C4-2B (cell line): ENCODE measurements around the gene LOXL3.

Source experiments
- H3K27ac ChIP-seq: fragments of 450-650 bp; 2 replicates; pipeline ENCODE4 v1.5.1; 2017
- ZFX ChIP-seq: fragments of 450-650 bp; IDR thresholded peaks from 2 replicates; pipeline ENCODE4 v1.6.1; 2017
- TF ChIP-seq, protein P1 (sequence below): fragments of 450-650 bp; conservative IDR thresholded peaks from 2 replicates; pipeline ENCODE4 v1.5.1; 2017; ENCODE audit warnings: mild to moderate bottlenecking

The LOXL3 gene

GRCh38 chr2:74532222-74532621 lies 21.5 kb downstream of the LOXL3 start:
- no peak overlapping the region for H3K27ac ChIP-seq
- TF ChIP-seq, protein P1, sequence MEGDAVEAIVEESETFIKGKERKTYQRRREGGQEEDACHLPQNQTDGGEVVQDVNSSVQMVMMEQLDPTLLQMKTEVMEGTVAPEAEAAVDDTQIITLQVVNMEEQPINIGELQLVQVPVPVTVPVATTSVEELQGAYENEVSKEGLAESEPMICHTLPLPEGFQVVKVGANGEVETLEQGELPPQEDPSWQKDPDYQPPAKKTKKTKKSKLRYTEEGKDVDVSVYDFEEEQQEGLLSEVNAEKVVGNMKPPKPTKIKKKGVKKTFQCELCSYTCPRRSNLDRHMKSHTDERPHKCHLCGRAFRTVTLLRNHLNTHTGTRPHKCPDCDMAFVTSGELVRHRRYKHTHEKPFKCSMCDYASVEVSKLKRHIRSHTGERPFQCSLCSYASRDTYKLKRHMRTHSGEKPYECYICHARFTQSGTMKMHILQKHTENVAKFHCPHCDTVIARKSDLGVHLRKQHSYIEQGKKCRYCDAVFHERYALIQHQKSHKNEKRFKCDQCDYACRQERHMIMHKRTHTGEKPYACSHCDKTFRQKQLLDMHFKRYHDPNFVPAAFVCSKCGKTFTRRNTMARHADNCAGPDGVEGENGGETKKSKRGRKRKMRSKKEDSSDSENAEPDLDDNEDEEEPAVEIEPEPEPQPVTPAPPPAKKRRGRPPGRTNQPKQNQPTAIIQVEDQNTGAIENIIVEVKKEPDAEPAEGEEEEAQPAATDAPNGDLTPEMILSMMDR = peak; percentile 25
- no peak for TF ChIP-seq ZFX

GRCh38 chr2:74531666-74532065 lies 22.1 kb downstream of the LOXL3 start:
- no peak for TF ChIP-seq ZFX
- no peak overlapping the region for H3K27ac ChIP-seq

- H3K27ac ChIP-seq = peak overlapping the region; percentile 94
- TF ChIP-seq ZFX = no peak
- TF ChIP-seq, protein P1 = no peak
These were observed 23.2 kb downstream of the LOXL3 start for GRCh38 chr2:74530239-74531187.

- TF ChIP-seq ZFX = peak; percentile 42; the same call in 1 of the 2 replicates
- TF ChIP-seq, protein P1 = no peak
- H3K27ac ChIP-seq = peak within 1 kb of the TSS; percentile 94
These were observed 24.1 kb downstream of the LOXL3 start, which contains the start of the genes AUP1 and HTRA2 for GRCh38 chr2:74529357-74530238. Gene AUP1 (minus strand): TSS chr2:74529706. CDS start chr2:74529629, 77 bp downstream. Gene HTRA2 (plus strand): TSS chr2:74529933. CDS start chr2:74530007, 74 bp downstream.

- TF ChIP-seq, protein P1 = no peak
- no peak for TF ChIP-seq ZFX
These were observed 25.0 kb downstream of the LOXL3 start for GRCh38 chr2:74528600-74529356.

GRCh38 chr2:74527741-74528140 lies 26.0 kb downstream of the LOXL3 start:
- peak overlapping the region; percentile 94; the same call in 1 of the 2 replicates for H3K27ac ChIP-seq
- TF ChIP-seq, protein P1 = no peak
- TF ChIP-seq ZFX = no peak

More at GRCh38 chr2:74528600-74529356, 25.0 kb downstream of the LOXL3 start:
- peak overlapping the region; percentile 94 for H3K27ac ChIP-seq
